ENCODE results near the gene SLITRK3.
"Not testable (repeated sequence)": the region's sequence is repeated elsewhere in the genome, so short reads cannot be mapped to it uniquely, and the experiment has no call there.

Gene SLITRK3

GRCh38 chr3:165144271-165144670 lies 51.9 kb downstream of the SLITRK3 start:
- no peaks in the 10 kb centered on the region for H3F3A ChIP-seq (ENCODE audit: insufficient read depth, low read length)
- no peaks in the 10 kb centered on the region for H3K4me1 ChIP-seq (ENCODE audit: insufficient read depth, low read length, severe bottlenecking)
- no peak overlapping the region for H2AFZ ChIP-seq (ENCODE audit: low read length)
- TF ChIP-seq EZH2 (IDR thresholded peaks at IDR 0.05; ENCODE audit: borderline replicate concordance, low read length) (no peak), CTCF (IDR thresholded peaks at IDR 0.05; ENCODE audit: low read length) (no peak)
- H3K9me3 ChIP-seq (ENCODE audit: low read length): no peaks in the 10 kb centered on the region
- H3K27me3 ChIP-seq (ENCODE audit: insufficient read depth, low read length): no peaks in the 10 kb centered on the region
- H3K9ac ChIP-seq (ENCODE audit: low read length): no peak overlapping the region
- peaks cover 5% of the 10 kb centered on the region; the same call in 1 of the 2 replicates for H3K9me2 ChIP-seq (ENCODE audit: low read depth, low read length)
- no peaks in the 10 kb centered on the region for H3K79me2 ChIP-seq (ENCODE audit: insufficient read depth, low read length)
- no peaks in the 10 kb centered on the region for H4K20me1 ChIP-seq (ENCODE audit: insufficient read depth, low read length)
- no peak overlapping the region for H3K4me3 ChIP-seq (ENCODE audit: low read depth, low read length, poor library complexity, severe bottlenecking)
- no peak overlapping the region for H3K27ac ChIP-seq (ENCODE audit: low read depth, low read length, poor library complexity, severe bottlenecking)
- no peak overlapping the region for H3K4me2 ChIP-seq (ENCODE audit: low read length)
- H3K36me3 ChIP-seq (ENCODE audit: insufficient read depth, low read length): no peaks in the 10 kb centered on the region

- not testable (repeated sequence) for H3K4me3 ChIP-seq (ENCODE audit: low read depth, low read length, poor library complexity, severe bottlenecking); H3K27ac ChIP-seq (ENCODE audit: low read depth, low read length, poor library complexity, severe bottlenecking); H3K27me3 ChIP-seq (ENCODE audit: insufficient read depth, low read length); H3K36me3 ChIP-seq (ENCODE audit: insufficient read depth, low read length); H3K9ac ChIP-seq (ENCODE audit: low read length); H3K79me2 ChIP-seq (ENCODE audit: insufficient read depth, low read length); H4K20me1 ChIP-seq (ENCODE audit: insufficient read depth, low read length); H3K9me2 ChIP-seq (ENCODE audit: low read depth, low read length); H3K4me1 ChIP-seq (ENCODE audit: insufficient read depth, low read length, severe bottlenecking); H2AFZ ChIP-seq (ENCODE audit: low read length); H3K9me3 ChIP-seq (ENCODE audit: low read length); H3K4me2 ChIP-seq (ENCODE audit: low read length); H3F3A ChIP-seq (ENCODE audit: insufficient read depth, low read length)
These were observed 56.3 kb downstream of the SLITRK3 start for GRCh38 chr3:165139918-165140317.

Data from OCI-LY1 (cell line).